ENCODE measurements around the gene TAB2.

DNA sequence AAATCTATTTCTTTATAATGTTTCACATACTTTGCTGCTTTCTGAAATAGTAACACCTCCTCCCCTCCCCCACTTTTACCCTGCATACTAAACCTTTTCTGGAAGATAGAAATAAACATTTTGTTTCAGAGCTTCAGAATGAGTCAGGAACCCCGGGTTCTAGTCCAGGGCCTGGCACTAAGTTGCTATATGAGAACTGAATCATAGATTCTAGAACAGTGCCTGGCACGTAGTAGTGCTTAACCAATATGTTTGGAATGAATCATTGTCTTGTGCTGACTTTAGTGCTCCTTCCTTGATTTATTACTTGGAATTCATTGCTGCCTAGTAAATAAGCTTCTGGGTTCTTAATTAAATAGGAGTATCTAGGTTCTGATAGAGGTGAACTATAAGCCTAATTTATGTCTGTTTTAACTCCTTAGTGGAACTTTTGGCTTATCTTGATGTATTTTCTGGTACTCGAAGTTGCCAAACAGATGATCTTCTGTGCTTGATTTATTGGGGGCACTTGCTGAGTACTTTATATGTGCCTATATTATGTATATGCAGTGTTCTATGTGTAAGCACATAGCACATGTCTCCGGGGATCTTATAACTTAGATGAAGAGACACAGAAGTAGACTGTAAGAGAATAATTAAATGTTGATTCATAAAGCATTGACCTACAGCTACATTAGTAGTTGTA is 18.6 kb downstream of the TAB2 start:
- TF ChIP-seq ZNF274 (IDR thresholded peaks at IDR 0.05; ENCODE audit: low read depth, low read length) (no peak), YY1 (IDR thresholded peaks at IDR 0.05; ENCODE audit: insufficient read depth, insufficient read length) (no peak)
